ENCODE results near the gene TNFRSF11A.

- TF ChIP-seq CTCF (conservative IDR thresholded peaks at IDR 0.05) (no peak), EZH2 (IDR thresholded peaks at IDR 0.05; ENCODE audit: low read depth) (no peak)
These were observed 45.5 kb upstream of the TNFRSF11A start for GRCh38 chr18:62279561-62279960.
